Endometrial microvascular endothelial cells (primary cell): Measurements from ENCODE around the gene NOTCH4. TPM values are rescaled to one million over a fixed set of nuclear protein-coding genes. Genes with fewer than 3 reads are reported as not detected.
"Not testable (repeated sequence)": the region's sequence is repeated elsewhere in the genome, so short reads cannot be mapped to it uniquely, and the experiment has no call there.

Experiments used
- in situ Hi-C: cut with HindIII; loops from 2 replicates; pipeline ENCODE4 v1.10.0; 2017; ENCODE audit warnings: low sequenced_read_pairs, low pct_unique_long_range_greater_than_20kb; ENCODE audit errors: inconsistent ontology term
- total RNA-seq: library from RNA; depleted of rRNA; stranded (reverse); fragments of >200 nt; gene quantifications from one replicate; pipeline ENCODE4 v1.2.3, GENCODE V29; 2015; ENCODE audit errors: inconsistent ontology term

Gene NOTCH4
- total RNA-seq, 1 donor from 2014 or later, result 101 TPM

DNA sequence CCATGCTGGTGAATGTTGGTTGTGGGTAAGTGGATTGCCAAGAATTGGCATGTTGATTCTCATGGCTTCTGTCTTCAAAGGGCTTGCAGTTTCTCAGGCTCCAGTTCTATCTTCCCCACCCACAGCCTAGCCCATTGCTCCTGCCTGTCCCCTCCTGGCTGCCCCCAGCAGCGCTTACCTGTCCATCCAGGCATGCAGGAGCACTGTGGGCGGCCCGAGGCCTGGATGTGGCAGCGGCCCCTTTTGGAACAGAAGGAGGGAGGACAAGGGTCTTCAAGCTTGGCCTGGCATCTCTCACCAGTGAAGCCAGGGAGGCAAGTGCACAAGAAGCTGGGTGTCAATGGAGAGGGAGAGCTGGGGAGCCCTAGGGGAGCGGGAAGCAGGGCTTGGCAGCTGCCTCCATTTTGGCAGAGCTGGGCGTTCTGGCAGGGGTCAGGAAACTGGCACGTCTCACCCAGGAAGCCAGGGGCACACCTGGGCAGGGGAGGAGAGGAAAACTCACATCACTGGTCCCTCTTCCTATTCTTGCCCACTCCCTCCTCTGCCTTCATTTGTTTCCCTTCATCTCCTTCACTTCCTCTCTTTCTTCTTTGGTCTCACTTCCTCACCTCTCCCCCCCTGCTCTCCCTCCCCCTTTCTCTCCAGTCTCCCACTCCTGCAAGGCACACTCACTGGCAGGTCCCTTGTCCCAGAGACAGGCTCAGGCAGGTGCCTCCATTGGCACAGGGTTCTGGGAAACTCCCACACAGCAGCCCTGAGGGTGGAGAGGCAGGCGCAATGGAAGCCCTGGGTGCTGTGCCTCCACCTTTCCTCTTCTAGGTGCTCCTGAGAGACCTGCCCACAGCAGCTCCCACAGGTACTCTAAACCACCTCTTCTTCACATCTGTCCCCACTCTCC, 1.3 kb downstream of the NOTCH4 start:
- in situ Hi-C loops, result no loop called here

DNA sequence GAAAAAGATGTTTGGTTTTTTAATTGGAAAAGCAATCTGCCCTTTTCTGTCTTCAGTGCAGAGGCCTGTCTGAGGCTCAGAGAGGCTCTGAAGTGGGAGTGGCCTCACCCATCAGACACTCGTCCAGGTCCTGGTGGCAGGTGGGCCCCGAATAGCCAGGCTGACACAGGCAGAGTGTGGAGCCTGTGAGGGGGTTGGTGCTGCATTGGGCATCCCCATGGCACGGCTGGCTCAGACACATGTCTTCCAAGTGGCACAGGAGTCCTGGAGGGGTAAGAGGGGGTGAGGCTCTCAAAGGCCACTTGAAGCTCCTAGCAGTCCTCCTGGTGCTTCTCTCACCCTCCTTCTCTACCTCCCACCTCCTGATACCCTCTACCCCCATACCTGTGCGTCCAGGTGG, 3.8 kb downstream of the NOTCH4 start:
- in situ Hi-C loops, result no loop called here

DNA sequence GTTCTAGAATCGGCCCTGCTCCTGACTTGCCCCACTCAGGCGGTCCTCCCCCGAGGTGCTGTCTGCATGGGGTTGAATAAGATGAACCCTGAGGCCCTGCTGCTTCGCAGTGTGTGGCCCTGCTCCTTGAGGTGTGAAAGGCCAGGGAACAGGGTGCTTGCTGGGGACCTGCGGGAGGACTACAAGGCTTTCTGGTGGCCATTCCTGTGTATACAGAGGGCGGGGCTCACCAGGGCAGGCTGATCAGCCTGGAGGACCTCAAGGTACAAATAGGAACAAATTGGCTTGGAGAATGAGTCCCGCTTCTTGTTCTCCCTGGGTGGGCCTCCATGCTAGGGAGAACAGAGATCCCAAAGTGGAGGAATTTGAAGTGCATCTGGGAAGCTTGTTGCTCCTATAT, 5.7 kb downstream of the NOTCH4 start:
- in situ Hi-C loops, result no loop called here

GRCh38 chr6:32216998-32217397, 6.9 kb downstream of the NOTCH4 start:
- in situ Hi-C loops, result no loop called here

GRCh38 chr6:32216285-32216684, 7.6 kb downstream of the NOTCH4 start:
- in situ Hi-C loops, result no loop called here

DNA sequence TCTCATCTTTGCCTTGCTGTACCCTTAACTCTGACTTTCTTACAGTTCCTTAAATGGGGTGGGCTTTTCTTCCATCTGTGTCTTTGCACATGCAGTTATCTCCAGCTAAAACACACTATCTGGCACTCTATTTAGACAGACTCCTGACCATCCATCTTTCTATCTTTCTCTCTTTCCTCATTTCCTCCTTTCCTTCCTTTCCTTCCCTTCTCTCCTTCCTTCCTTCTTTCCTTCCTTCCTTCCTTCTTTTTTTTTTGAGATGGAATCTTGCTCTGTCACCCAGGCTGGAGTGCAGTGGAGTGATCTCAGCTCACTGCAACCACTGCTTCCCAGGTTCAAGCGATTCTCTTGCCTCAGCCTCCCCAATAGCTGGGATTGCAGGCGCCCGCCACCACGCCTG, 8.2 kb downstream of the NOTCH4 start:
- in situ Hi-C loops, result no loop called here

DNA sequence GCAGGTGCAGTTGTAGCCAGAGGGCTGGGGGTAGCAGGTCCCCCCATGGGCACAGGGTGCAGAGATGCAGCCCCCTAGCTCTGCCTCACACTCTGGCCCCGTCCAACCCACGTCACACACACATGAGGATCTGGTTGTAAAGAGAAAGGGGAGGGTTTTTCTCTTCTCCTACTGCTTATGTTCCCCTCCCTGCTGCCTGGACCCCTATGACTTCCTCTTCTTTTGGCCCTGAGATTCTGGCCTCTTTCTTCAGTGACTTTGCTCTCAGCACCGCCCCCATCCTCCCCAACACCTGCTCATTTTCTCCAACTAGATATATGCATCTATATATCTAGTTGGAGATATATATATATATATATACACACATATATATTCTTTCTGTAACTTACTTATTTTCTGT, 9.7 kb downstream of the NOTCH4 start:
- in situ Hi-C loops, result no loop called here

DNA sequence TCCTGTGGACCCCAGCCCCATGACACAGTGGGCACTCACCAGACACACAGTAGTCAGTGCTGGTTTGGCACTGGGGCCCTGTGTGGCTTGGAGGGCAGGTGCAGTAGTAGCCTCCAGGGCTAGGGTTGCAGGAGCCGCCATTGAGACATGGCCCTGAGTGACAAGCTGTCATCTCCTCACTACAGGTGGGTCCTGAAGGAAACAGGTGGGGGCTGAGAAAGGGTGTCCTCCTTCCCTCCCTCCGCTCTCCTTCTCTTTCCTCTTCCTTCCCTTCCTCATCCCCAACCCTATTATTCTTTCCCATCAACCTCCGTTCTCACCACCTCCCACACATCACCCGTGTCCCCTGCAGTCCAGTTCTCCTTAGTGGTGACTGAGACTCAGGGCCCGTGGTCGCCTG, 10.2 kb downstream of the NOTCH4 start:
- in situ Hi-C loops, result no loop called here

- in situ Hi-C loops, result no loop called here
Observed at GRCh38 chr6:32212076-32212760, 11.6 kb downstream of the NOTCH4 start.

DNA sequence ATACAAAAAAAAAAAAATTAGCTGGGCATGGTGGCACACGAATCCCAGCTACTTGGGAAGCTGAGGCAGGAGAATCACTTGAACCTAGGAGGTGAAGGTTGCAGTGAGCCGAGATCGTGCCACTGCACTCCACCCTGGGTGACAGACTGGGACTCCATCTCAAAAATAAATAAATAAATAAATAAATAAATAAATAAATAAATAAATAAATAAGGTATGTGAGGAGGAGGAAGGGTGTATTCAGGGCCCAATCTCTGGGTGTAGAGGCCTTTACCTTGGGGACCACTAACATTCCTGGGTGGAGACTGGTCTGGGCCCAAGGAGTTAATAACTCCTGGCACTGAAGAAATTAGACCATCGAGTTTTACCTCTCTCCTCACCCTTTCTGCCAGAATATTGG, 12.4 kb downstream of the NOTCH4 start:
- in situ Hi-C loops, result not testable (repeated sequence)

DNA sequence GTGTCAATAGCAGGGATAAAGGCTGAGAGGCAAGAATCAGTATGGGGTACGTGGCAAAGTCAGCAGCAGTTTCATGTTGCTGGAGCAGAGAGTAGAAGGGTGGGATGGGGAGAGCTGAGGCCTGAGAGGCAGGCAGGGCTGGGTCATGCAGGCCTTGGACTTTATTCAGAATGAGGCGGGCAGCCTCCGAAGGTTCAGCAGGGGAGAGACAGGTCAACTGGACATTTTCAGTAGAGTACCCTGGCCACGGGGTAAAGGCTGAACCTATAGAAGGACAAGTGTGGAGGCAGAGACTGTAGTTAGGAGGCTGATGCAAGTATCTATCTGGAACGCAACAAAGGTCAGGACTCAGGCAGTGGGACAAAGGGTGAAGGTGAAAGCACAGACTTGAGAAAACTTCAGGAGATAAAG, 13.7 kb downstream of the NOTCH4 start:
- in situ Hi-C loops, result no loop called here

DNA sequence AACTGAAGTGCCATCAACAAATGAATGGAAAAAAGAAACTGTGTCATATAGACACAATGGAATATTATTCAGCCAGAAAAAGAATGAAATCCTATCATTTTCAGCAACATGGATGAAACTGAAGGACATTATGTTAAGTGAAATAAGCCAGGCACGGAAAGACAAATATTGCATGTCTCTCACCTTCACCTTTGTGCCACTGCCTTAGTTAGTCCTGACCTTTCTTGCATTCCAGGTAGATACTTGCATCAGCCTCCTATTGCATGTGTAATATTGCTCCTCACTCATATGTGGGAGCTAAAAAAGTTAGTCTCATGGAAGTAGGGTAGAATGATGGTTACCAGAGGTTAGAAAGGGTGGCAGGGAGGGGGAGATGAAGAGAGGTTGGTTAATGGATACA, 14.9 kb downstream of the NOTCH4 start:
- in situ Hi-C loops, result no loop called here

DNA sequence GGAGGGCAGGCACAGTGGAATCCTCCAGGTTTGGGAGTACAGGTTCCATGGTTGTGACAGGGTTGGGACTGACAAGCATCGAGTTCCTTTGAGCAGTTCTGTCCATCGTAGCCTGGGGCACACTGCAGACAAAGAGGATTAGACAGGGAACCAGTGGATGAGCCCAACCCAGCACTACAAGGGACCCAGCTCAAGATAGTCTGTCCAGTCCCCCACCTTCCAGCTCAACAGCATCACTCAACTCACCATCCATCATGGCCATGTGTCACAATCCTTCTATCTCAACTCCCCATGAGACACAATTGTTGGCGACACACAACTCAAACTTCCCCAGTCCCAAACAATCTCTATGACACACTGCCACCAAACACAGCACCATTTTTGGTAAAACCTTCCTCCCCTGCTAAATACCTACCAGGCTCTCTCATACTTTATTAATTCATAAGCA, 19.6 kb downstream of the NOTCH4 start:
- in situ Hi-C loops, result no loop called here

GRCh38 chr6:32203426-32204267, 20.2 kb downstream of the NOTCH4 start:
- in situ Hi-C loops, result no loop called here

GRCh38 chr6:32202186-32202585, 21.7 kb downstream of the NOTCH4 start:
- in situ Hi-C loops, result no loop called here

DNA sequence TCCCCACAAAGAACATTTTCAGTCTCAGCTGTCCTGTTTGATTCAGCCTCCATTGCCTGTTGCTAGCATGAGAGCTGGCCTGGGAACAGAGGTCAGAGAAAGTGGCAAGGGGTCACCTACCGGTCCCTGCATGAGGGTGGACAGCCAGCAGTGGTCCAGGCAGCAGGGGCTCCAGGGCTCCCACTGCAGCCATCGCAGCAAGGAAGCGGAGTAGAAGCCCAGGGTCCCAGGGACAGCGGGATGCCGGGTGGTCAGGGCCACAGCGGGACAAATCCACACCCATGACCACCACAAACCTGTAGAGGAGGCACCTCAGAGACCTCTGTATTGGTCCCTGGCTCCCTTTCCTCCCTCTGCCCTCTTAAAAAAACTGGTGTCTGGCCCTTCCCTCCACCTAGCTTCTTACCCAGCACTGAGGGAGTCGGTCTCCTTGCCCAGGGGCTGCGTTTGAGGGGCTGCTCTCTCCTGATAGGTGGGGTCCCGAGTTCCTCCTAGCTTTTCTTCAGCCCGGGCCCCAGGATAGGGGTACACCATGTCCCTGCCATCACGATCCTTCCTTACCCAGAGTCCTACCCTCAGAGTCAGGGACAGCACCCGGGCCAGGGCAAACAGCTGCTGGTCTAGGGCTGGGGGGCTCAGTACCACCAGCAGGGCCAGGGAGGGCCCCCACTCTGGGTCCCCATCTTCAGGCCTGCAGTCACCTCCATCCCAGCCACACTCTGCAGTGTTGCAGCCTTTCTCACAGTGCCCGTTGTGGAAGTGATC, 23.0 kb downstream of the NOTCH4 start:
- in situ Hi-C loops, result no loop called here

- in situ Hi-C loops, result no loop called here
Observed at GRCh38 chr6:32198866-32199265, 25.0 kb downstream of the NOTCH4 start.

GRCh38 chr6:32198345-32198696, 25.5 kb downstream of the NOTCH4 start:
- in situ Hi-C loops, result no loop called here
